Epithelial cell of prostate (primary cell): ENCODE results near the gene TNFRSF6B.
"Not testable (repeated sequence)": the region's sequence is repeated elsewhere in the genome, so short reads cannot be mapped to it uniquely, and the experiment has no call there.

Experiments used
- DNase-seq: peaks from one replicate; pipeline ENCODE4 v3.0.0-alpha.2; 2011; ENCODE audit warnings: low read depth, low spot score
- H3K27ac ChIP-seq: fragments of 450-650 bp; 2 replicates; pipeline ENCODE4 v1.5.1; 2017; ENCODE audit warnings: mild to moderate bottlenecking

TNFRSF6B gene

DNA sequence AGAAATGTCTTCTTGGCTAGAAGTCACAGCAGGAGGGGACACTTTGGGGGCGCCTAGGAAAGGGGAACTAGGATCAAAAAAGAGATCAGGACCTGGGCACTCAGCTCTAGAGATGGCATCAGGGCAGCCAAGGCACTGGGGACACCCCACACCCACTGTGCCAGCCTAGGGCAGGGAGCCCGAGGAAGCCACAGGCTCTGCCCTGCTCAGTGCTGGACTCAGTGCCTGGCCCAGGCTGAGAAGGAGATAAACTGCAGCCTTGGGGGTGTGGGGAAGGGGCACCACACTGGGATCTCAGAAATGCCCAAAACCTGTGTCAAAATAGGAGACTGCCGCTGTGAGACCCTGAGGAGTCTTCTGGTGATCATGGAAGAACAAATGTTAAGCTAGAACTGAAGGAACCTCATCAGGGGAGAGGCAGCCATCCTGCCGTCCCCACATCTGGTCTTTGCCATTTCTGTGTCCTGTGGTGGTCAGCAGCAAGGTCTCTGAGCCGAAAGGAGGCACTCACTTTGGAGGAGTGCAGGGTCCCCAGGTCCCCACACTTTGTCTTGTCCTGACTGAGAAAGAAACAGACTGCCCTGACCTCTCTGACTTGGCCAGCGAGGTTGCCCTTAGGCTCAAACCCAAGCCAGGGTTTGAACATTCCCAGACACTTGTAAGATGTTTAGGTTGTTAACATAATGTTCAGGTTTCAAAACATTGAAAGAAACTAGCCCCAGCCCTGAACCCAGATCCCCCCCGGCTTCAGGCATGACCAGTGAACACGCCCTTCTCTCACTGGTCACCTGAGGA is 9.0 kb downstream of the TNFRSF6B start:
- DNase-seq = no peak

DNA sequence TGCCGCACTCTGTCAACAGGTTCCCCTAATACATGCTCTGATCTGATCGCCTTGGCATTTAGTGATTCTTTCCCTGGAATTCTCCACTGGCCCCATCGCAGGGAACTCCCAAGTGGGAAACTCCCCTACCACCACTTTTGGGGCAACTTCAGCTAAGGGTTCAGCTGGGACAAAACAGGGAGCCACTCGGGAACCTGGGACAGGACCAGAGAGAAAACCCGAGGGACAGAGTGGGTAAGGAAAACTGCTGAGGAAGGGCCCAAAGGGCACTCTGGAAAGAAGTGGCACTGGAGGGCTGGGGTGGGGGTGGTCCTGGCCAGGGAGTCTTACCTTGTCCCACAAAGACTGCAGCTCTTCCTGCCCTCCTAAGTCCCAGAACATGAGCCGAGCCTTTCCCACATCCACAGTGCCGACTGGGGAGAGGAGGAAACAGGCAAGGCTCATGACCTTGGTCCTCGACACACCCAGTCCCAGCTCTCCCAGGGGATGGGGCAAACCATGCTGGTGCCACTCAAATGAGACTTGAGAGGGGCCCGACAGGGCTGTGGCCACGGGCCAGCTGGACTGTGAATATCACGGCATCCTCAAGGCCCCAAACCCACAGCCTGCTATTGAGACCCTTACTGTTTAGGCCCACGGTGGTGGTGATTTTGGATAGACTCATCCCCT is 9.7 kb downstream of the TNFRSF6B start:
- DNase-seq = no peak

More for the DNA sequence above, 9.0 kb downstream of the TNFRSF6B start:
- peak overlapping the region; percentile 82 for H3K27ac ChIP-seq

GRCh38 chr20:63706852-63707557 is 10.6 kb downstream of the TNFRSF6B start:
- DNase-seq = peak; percentile 33
- peak overlapping the region; percentile 82 for H3K27ac ChIP-seq

More for the DNA sequence above, 9.7 kb downstream of the TNFRSF6B start:
- peak overlapping the region; percentile 82 for H3K27ac ChIP-seq

DNA sequence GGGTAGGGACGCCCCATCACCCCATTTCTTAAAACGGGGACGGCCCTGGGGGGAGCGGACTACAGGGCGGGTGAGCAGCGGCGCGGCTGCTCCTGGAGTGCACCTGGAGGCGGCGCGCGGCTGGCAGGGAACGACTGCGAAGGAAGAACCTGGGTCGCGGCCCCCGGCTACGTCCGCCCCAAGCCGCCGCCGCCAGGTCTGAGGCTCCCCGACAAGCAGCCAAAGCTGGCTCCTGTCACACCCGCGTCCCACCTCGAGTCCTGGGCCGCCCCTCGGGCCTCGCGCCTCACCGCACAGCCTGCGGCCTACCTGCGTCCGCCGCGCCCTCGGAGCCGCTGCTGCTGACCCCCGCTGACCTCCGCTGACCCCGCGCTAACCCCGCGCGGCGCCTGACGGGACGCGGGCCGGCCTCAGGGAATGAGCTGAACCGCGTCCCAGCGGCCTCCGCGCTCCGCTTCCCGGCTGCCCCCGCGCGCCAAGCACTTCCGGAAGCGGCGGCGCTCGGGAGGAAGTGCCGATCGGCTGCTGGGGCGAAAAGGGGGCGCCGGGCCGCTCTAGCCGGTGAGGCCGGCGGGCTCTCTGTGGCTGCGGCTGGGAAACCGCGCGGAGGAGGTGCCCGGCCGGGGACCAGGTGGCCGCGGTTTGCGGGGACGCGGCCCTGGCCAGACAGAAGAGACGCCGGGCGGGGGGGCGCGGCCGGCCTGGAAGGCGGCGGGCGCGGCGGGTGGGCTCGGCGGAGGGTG is 11.3 kb downstream of the TNFRSF6B start, which contains the start of the genes ARFRP1 and ZGPAT:
Gene ARFRP1, minus strand, starts transcription at position 419 of the 743 bp plus-strand sequence. CDS start 885 bp downstream, outside the sequence.
Gene ZGPAT, plus strand, starts transcription at position 482 of the 743 bp plus-strand sequence. CDS start 542 bp downstream, outside the sequence.
- DNase-seq = no peak
- peak within 1 kb of the TSS; percentile 82 for H3K27ac ChIP-seq

DNA sequence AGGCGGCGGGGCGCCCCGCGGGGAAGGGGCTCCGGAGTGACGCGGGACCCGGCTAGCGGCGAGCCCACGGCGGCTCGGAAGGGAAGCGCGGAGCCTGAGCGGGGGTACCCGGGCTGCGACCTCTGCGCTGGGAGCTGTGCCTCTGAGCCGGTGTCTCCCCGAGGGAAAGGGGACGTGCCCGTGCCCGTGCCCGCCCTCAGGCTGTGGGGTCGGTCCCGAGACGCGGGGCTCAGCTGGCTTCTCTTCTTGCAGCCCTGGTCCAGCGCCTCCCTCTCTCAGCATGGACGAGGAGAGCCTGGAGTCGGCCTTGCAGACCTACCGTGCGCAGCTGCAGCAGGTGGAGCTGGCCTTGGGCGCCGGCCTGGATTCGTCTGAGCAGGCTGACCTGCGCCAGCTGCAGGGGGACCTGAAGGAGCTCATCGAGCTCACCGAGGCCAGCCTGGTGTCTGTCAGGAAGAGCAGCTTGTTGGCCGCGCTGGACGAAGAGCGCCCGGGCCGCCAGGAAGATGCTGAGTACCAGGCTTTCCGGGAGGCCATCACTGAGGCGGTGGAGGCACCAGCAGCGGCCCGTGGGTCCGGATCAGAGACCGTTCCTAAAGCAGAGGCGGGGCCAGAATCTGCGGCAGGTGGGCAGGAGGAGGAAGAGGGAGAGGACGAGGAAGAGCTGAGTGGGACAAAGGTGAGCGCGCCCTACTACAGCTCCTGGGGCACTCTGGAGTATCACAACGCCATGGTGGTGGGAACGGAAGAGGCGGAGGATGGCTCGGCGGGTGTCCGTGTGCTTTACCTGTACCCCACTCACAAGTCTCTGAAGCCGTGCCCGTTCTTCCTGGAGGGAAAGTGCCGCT is 12.1 kb downstream of the TNFRSF6B start:
- DNase-seq = no peak
- peak overlapping the region; percentile 82 for H3K27ac ChIP-seq

DNA sequence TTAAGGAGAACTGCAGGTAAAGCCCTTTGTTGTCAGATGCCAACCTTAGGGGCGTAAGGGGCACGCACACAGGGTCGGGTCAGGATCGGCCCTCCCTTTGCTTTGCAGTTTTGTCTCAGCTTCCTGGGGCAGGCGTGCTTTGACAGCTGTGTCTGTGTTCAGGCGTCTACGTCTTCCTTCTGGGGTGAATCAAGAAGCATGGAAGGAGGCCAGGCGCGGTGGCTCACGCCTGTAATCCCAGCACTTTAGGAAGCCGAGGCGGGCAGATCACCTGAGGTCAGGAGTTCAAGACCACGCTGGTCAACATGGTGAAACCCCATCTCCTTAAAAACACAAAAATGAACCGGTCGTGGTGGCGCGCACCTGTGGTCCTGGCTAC is 12.7 kb downstream of the TNFRSF6B start:
- no peak overlapping the region for H3K27ac ChIP-seq
- DNase-seq = no peak

DNA sequence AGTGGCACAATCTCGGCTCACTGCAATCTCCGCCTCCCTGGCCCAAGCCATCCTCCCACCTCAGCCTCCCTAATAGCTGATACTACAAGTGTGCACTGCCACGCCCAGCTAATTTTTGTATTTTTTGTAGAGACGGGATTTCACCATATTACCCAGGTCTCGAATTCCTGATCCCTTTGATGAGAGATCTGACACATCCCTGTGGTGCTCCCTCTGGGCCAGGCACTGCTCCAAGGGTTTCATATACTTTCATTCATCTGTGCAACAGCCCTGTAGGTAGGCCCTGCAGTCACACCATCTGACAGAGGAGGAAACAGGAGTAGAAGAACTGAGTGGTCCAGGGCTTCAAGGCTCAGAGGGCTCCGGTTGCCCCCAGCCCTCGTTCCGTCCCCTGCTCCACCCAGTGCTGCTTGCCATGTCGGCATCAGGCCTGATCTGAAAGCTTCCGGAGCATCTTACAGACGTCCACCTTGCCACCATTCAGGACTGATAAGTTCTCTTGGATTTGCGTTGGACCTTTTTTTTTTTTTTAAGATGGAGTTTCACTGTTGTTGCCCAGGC is 14.7 kb downstream of the TNFRSF6B start:
- no peak for DNase-seq
- no peak overlapping the region for H3K27ac ChIP-seq

DNA sequence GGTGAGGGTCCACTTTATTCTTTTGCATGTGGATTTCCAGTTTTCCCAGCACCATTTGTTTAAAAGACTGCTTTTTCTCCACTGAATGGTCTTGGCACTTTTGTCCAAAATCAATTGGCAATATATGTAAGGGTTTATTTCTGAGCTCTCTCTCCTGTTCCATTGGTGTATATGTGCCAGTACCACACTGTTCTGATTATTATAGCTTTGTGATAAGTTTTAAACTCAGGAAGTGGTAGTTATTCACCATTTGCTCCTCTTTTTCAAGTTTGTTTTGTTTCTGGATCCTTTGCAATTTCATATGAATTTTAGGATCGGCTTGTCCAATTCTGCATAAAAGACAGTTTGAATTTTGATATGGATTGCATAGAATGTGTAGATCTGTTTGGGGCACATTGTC is 15.7 kb downstream of the TNFRSF6B start:
- no peak overlapping the region for H3K27ac ChIP-seq
- no peak for DNase-seq

- DNase-seq = no peak
- H3K27ac ChIP-seq = no peak overlapping the region
Observed at GRCh38 chr20:63714858-63715257, 18.4 kb downstream of the TNFRSF6B start.

DNA sequence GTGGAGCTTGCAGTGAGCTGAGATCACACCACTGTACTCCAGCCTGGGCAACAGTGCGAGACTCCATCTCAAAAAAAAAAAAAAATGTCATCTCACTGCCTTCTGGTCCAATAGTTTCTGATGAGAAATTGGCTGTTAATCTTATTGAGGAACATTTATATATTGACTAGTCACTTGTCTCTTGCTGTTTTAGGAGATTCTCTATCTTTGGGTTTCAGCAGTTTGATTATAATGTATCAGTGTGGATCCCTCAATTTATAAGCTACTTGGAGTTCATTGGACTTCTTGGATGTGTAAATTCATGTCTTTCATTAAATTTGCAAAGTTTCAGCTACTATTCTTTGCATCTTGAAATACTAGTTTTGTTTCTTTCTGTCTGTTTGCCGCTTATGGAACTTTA is 22.5 kb downstream of the TNFRSF6B start:
- H3K27ac ChIP-seq = no peak overlapping the region
- DNase-seq = no peak

GRCh38 chr20:63722967-63723622 is 26.6 kb downstream of the TNFRSF6B start:
- not testable (repeated sequence) for H3K27ac ChIP-seq, DNase-seq

DNA sequence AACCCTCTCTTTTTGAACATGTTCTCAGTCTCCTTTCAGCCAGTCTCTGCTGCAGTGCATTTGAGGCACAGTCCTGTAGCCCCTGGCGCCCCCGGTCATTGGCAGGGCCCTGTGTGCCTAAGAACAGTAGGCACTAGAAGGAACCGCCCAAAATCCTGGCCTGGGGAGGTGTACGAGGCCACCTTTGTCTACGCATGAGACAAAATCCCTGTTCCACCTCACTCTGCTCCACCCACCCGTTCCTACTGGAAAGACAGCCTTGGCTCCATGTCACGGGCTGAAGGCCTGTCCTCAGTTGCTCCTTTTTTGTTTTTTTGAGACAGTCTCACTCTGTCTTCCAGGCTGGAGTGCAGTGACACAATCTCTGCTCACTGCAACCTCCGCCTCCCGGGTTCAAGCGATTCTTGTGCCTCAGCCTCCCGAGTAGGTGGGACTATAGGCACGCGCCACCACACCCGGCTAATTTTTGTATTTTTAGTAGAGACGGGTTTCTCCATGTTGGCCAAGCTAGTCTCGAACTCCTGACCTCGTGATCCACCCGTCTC is 33.8 kb downstream of the TNFRSF6B start:
- not testable (repeated sequence) for DNase-seq, H3K27ac ChIP-seq

DNA sequence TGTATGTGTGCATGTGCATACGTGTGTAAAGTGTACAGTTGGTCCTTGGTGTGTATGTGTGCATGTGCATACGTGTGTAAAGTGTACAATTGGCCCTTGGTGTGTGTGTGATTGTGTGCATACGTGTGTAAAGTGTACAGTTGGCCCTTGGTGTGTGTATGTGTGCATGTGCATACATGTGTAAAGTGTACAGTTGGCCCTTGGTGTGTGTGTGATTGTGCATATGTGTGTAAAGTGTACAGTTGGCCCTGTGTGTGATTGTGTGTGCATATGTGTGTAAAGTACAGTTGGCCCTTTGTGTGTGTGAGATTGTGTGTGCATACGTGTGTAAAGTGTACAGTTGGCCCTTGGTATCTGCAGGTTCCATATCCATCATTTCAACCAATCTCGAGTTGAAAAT is 35.0 kb downstream of the TNFRSF6B start:
- H3K27ac ChIP-seq = no peak overlapping the region
- no peak for DNase-seq

DNA sequence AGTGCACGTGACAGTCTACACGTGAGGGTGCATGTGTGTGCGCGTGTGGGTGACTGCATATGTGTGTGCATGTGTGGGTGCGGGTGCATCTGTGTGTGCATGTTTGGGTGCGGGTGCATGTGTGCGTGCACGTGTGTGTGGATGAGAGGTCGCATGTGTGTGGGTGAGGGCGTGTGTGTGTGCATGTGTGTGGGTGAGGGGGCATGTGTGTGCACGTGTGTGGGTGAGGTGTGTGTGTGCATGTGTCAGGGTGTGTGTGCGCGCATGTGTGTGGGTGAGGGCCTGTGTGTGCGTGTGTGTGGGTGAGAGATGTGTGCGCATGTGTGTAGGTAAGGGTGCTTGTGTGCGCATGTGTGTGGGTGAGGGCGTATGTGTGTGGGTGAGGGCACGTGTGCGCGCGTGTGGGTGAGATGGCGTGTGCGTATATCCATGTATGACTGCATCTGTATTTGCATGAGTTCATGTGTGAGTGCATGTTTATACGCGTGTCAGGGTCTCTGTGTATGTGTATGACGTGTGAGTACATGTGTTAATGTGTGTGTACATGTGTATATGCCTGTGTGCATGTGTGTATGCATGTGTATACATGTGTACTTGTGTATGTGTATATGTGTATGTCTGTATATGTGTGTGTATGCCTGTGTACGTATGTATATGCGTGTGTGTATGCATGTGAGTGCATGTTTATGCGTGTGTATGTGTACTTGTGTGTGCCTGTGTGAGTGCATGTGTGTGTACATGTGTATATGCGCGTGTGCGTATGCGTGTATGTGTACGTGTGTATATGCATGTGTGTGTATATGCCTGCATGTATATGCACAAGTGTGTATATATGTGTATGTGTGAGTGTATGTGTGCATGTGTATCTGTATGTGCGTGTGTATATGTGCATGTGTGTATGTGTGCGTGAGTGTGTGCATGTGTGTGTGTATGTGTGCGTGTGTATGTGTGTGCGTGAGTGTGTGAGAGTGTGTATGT is 36.0 kb downstream of the TNFRSF6B start:
- H3K27ac ChIP-seq = no peak overlapping the region
- DNase-seq = no peak

- DNase-seq = no peak
- no peak overlapping the region for H3K27ac ChIP-seq
Observed at GRCh38 chr20:63733117-63733516, 36.7 kb downstream of the TNFRSF6B start.

DNA sequence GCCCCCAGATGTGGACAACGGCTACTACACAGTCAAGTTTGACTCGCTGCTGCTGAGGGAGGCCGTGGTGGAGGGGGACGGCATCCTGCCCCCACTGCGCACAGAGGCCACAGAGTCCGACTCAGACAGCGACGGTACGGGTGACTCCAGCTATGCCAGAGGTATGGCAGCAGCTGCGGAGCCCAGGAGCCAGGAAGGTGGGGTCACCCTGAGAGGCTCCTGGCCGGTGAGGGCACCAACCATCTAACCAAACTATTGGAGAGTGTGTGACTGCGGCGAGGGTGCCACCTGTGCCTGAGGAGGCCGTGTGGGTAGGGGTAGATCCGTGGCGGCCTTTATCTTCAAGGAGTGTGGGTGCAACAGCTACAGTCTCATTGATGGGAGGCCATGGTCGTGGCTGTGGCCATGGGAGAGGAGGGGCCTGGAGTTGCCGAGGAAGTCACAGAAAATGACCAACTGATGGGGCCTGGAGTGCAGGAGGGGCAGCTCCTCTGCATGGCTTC is 37.2 kb downstream of the TNFRSF6B start:
- no peak for DNase-seq
- H3K27ac ChIP-seq = no peak overlapping the region
